ENCODE measurements around the gene SLC26A6. TPM values are rescaled to one million over a fixed set of nuclear protein-coding genes. Genes with fewer than 3 reads are reported as not detected.

SLC26A6 gene
- total and polyA plus RNA-seq, 2 of the 13 experiments (the other 11 are each of a cell fraction or from before 2014, with no cell fraction given): 40.7 to 184 TPM

DNA sequence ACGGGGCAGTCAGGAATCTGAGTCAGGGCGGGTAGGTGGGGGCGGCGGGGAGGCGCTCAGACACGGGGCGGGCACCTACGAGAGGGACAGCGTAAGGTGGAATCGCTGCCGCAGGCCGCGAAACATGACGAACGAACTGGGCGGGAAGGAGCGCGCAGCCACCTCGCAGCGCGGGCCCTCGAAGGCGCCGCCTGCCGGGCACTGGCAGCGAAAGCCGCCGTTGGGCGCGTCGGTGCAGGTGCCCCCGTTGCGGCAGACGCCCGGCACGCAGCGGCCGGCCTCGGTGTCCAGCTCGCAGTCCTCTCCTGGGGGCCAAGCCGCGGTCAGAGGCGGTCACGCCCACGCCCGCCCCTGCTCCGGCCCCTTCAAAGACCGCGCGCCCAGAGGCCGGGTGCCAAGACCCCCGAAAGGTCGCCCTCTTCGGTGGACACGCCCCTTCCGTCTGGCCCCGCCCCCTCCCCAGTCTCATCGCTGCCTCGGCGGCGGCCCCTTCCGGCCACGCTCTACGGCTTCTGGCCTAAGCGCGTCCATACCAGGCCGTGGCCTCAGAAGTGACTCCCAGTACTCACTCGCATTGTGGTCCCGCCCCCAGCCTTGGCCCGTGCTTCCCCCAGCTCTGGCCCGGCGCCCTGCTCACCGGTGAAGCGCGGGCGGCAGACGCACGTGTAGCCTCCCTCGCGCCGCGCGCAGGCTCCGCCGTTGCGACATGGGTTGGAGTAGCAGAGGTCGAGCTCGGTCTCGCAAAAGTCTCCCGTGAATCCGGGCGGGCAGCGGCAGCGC, 21.0 kb upstream of the SLC26A6 start (continued):
- TF ChIP-seq, protein P1, sequence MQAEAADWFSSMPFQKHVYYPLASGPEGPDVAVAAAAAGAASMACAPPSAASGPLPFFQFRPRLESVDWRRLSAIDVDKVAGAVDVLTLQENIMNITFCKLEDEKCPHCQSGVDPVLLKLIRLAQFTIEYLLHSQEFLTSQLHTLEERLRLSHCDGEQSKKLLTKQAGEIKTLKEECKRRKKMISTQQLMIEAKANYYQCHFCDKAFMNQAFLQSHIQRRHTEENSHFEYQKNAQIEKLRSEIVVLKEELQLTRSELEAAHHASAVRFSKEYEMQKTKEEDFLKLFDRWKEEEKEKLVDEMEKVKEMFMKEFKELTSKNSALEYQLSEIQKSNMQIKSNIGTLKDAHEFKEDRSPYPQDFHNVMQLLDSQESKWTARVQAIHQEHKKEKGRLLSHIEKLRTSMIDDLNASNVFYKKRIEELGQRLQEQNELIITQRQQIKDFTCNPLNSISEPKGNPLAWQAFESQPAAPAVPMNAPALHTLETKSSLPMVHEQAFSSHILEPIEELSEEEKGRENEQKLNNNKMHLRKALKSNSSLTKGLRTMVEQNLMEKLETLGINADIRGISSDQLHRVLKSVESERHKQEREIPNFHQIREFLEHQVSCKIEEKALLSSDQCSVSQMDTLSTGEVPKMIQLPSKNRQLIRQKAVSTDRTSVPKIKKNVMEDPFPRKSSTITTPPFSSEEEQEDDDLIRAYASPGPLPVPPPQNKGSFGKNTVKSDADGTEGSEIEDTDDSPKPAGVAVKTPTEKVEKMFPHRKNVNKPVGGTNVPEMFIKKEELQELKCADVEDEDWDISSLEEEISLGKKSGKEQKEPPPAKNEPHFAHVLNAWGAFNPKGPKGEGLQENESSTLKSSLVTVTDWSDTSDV (CRISPR knock-in tag; IDR thresholded peaks at IDR 0.05): no peak
- TF ChIP-seq ZNF7 (CRISPR knock-in tag; IDR thresholded peaks at IDR 0.05): no peak
- peak; percentile 53 for TF ChIP-seq HOXA3 (CRISPR knock-in tag; IDR thresholded peaks at IDR 0.05)
- TF ChIP-seq, protein P2, sequence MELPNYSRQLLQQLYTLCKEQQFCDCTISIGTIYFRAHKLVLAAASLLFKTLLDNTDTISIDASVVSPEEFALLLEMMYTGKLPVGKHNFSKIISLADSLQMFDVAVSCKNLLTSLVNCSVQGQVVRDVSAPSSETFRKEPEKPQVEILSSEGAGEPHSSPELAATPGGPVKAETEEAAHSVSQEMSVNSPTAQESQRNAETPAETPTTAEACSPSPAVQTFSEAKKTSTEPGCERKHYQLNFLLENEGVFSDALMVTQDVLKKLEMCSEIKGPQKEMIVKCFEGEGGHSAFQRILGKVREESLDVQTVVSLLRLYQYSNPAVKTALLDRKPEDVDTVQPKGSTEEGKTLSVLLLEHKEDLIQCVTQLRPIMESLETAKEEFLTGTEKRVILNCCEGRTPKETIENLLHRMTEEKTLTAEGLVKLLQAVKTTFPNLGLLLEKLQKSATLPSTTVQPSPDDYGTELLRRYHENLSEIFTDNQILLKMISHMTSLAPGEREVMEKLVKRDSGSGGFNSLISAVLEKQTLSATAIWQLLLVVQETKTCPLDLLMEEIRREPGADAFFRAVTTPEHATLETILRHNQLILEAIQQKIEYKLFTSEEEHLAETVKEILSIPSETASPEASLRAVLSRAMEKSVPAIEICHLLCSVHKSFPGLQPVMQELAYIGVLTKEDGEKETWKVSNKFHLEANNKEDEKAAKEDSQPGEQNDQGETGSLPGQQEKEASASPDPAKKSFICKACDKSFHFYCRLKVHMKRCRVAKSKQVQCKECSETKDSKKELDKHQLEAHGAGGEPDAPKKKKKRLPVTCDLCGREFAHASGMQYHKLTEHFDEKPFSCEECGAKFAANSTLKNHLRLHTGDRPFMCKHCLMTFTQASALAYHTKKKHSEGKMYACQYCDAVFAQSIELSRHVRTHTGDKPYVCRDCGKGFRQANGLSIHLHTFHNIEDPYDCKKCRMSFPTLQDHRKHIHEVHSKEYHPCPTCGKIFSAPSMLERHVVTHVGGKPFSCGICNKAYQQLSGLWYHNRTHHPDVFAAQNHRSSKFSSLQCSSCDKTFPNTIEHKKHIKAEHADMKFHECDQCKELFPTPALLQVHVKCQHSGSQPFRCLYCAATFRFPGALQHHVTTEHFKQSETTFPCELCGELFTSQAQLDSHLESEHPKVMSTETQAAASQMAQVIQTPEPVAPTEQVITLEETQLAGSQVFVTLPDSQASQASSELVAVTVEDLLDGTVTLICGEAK (IDR thresholded peaks at IDR 0.05): no peak
- TF ChIP-seq, protein P2 (CRISPR knock-in tag; IDR thresholded peaks at IDR 0.05): no peak

Data from HepG2 (cell line).